Panc1 (cell line): ENCODE measurements around the gene ADORA1. TPM values are rescaled to one million over a fixed set of nuclear protein-coding genes. Genes with fewer than 3 reads are reported as not detected.

Source experiments
- ATAC-seq: fragments of 200-7000 bp; cut with Tn5 transposase; 2 replicates; pipeline ENCODE4 v1.9.1; 2020; ENCODE audit warnings: mild to moderate bottlenecking, moderate library complexity
- BruUV-seq: library from RNA; stranded (reverse); fragments of 400-500 nt; replicated peaks from 2 replicates; lab custom pipeline; 2021; lab: Mats Ljungman, UMichigan
- CTCF ChIA-PET: fragments of 300-600 bp; sonication (Branson Sonifier 250); formaldehyde crosslinking; loops from one replicate; lab custom pipeline; 2022; ENCODE audit warnings: antibody characterized with exemption; lab: Charles Lee
- POLR2A ChIA-PET: fragments of 300-600 bp; sonication (Branson Sonifier 250); formaldehyde crosslinking; loops from one replicate; lab custom pipeline; 2022; ENCODE audit warnings: antibody characterized with exemption; lab: Charles Lee
- DNase-seq: peaks from one replicate; pipeline ENCODE4 v3.0.0-alpha.2; 2010; ENCODE audit warnings: low read depth, low spot score
- H3K27ac ChIP-seq: 2 replicates; pipeline ENCODE4 v1.5.1; 2011; ENCODE audit warnings: mild to moderate bottlenecking, low read length, inconsistent platforms
- H3K27me3 ChIP-seq: fragments of 200-500 bp; sonication (Bioruptor generic); 2 replicates; pipeline ENCODE4 v1.6.0; 2014; ENCODE audit warnings: low read length, inconsistent platforms; ENCODE audit not compliant: control insufficient read depth, insufficient read depth
- H3K36me3 ChIP-seq: fragments of 200-500 bp; sonication (Bioruptor generic); 2 replicates; pipeline ENCODE4 v1.5.1; 2014; ENCODE audit warnings: inconsistent platforms, mild to moderate bottlenecking, low read length, moderate library complexity; ENCODE audit not compliant: control insufficient read depth, insufficient read depth
- H3K4me1 ChIP-seq: 2 replicates; pipeline ENCODE4 v1.5.1; 2011; ENCODE audit warnings: inconsistent platforms, mild to moderate bottlenecking, low read length, moderate library complexity; ENCODE audit not compliant: control insufficient read depth, insufficient read depth
- H3K4me3 ChIP-seq, 2 experiments: 2 replicates each; pipeline ENCODE4 v1.5.1; 2011 to 2012; ENCODE audit warnings: low read depth in 2 of 2, low read length in 2 of 2, mild to moderate bottlenecking in 2 of 2, inconsistent platforms in 1 of 2, moderate library complexity in 1 of 2
- H3K9me3 ChIP-seq: fragments of 200-500 bp; sonication (Bioruptor generic); 2 replicates; pipeline ENCODE4 v1.5.1; 2014; ENCODE audit warnings: low read depth, mild to moderate bottlenecking, inconsistent platforms, low read length, moderate library complexity; ENCODE audit not compliant: control insufficient read depth, insufficient read depth
- POLR2AphosphoS5 ChIP-seq: IDR thresholded peaks from 2 replicates; pipeline ENCODE4 v1.6.1; 2012; ENCODE audit warnings: mild to moderate bottlenecking, low read depth, low read length, moderate library complexity
- SIN3A ChIP-seq: IDR thresholded peaks from 2 replicates; pipeline ENCODE4 v1.6.1; 2012; ENCODE audit warnings: low read depth, mild to moderate bottlenecking, low read length, moderate library complexity, borderline replicate concordance; ENCODE audit not compliant: insufficient read depth
- TCF7L2 ChIP-seq: IDR thresholded peaks from 2 replicates; pipeline ENCODE4 v1.6.1; 2011; ENCODE audit warnings: mild to moderate bottlenecking, low read depth, low read length, inconsistent platforms
- in situ Hi-C: cut with HindIII; loops from 2 replicates; pipeline ENCODE4 v1.10.0; 2016; ENCODE audit warnings: low sequenced_read_pairs, low pct_unique_long_range_greater_than_20kb
- intact Hi-C: fragments of 100-400 bp; cut with micrococcal nuclease; formaldehyde crosslinking; loops from one replicate; pipeline ENCODE4 v1.10.0; 2022; ENCODE audit not compliant: unreplicated experiment
- total RNA-seq: library from RNA; stranded (reverse); gene quantifications from one replicate; pipeline ENCODE4 v1.2.1, GENCODE V29; 2021; ENCODE audit not compliant: unreplicated experiment
- TF ChIP-seq, protein P1 (sequence below), 2 experiments: IDR thresholded peaks; 2 replicates each; pipeline ENCODE4 v1.6.1; 2011 to 2012; ENCODE audit warnings: low read depth in 2 of 2, control low read depth in 1 of 2, low read length in 1 of 2, mild to moderate bottlenecking in 1 of 2, moderate library complexity in 1 of 2; ENCODE audit not compliant: insufficient read depth in 1 of 2
- TF ChIP-seq, protein P2 (sequence below): fragments of 450-650 bp; IDR thresholded peaks from 2 replicates; pipeline ENCODE4 v1.5.1; 2017; ENCODE audit warnings: mild to moderate bottlenecking

The ADORA1 gene
- total RNA-seq, 1 experiment from 2014 or later, result 8.5 TPM

DNA sequence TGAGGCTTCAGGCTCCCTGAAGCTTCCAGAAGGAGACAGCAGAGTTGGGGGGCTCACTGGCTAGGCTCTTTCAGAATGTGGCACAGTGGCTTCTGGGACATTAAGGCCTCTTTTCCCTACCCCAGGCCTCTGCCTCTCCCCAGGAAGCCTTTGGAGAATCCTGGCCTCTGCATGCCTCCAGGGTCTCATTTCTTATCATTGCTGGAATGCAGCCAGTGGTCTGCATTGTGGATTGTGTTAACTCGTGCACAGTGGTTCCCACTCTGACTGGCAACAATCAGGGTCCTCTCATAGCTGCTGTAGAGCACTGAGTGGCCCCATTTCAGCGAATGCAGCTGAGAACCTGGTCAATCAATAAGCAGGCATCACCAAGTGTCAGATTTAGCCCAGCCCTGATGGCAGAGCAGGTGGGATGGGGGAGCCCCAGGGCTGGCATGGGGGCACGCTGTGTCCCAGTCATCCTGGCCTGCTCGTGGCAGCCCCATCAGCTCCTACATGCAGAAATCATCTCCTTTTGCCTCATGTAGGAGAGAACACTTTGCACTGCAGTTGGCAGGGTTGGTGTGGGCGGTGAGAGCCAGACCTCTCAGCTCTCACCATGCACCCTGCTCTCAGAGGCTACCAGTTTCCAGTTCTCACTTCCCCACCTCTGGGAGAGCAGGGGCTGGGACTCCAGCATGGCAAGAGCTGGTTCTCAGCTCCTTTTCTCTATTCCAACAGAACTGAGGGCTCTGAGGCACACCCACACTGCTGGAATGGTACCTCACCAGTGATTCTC lies 13.4 kb downstream of the ADORA1 start:
- 0 out of 2 replicates have a peak, but pooled peaks have one; percentile 7 for ATAC-seq
- H3K4me1 ChIP-seq, result peaks cover 14% of the 10 kb centered on the region
- TF ChIP-seq, protein P1, sequence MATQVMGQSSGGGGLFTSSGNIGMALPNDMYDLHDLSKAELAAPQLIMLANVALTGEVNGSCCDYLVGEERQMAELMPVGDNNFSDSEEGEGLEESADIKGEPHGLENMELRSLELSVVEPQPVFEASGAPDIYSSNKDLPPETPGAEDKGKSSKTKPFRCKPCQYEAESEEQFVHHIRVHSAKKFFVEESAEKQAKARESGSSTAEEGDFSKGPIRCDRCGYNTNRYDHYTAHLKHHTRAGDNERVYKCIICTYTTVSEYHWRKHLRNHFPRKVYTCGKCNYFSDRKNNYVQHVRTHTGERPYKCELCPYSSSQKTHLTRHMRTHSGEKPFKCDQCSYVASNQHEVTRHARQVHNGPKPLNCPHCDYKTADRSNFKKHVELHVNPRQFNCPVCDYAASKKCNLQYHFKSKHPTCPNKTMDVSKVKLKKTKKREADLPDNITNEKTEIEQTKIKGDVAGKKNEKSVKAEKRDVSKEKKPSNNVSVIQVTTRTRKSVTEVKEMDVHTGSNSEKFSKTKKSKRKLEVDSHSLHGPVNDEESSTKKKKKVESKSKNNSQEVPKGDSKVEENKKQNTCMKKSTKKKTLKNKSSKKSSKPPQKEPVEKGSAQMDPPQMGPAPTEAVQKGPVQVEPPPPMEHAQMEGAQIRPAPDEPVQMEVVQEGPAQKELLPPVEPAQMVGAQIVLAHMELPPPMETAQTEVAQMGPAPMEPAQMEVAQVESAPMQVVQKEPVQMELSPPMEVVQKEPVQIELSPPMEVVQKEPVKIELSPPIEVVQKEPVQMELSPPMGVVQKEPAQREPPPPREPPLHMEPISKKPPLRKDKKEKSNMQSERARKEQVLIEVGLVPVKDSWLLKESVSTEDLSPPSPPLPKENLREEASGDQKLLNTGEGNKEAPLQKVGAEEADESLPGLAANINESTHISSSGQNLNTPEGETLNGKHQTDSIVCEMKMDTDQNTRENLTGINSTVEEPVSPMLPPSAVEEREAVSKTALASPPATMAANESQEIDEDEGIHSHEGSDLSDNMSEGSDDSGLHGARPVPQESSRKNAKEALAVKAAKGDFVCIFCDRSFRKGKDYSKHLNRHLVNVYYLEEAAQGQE (IDR thresholded peaks at IDR 0.05; ENCODE audit: insufficient read depth in 1 of 2, low read depth in 2 of 2, low read length in 1 of 2), result no peak
- TF ChIP-seq POLR2AphosphoS5 (no peak), SIN3A (no peak), TCF7L2 (no peak)
- TF ChIP-seq, protein P2, sequence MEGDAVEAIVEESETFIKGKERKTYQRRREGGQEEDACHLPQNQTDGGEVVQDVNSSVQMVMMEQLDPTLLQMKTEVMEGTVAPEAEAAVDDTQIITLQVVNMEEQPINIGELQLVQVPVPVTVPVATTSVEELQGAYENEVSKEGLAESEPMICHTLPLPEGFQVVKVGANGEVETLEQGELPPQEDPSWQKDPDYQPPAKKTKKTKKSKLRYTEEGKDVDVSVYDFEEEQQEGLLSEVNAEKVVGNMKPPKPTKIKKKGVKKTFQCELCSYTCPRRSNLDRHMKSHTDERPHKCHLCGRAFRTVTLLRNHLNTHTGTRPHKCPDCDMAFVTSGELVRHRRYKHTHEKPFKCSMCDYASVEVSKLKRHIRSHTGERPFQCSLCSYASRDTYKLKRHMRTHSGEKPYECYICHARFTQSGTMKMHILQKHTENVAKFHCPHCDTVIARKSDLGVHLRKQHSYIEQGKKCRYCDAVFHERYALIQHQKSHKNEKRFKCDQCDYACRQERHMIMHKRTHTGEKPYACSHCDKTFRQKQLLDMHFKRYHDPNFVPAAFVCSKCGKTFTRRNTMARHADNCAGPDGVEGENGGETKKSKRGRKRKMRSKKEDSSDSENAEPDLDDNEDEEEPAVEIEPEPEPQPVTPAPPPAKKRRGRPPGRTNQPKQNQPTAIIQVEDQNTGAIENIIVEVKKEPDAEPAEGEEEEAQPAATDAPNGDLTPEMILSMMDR, result no peak
- no peak overlapping the region for H3K4me3 ChIP-seq
- CTCF ChIA-PET, result interaction anchor here (0.6 kb wide), 2 partner anchors 56 to 97 kb away, joined by 3 to 6 read pairs; no protein-coding TSS in a partner anchor
- H3K36me3 ChIP-seq, result no peaks in the 10 kb centered on the region
- POLR2A ChIA-PET, result interaction anchor here (0.6 kb wide), 1 partner anchor 1123 kb away, joined by 3 read pairs; no protein-coding TSS in a partner anchor
- H3K27ac ChIP-seq, result no peak overlapping the region
- no peak for DNase-seq
- intact Hi-C loops, result no loop called here
- BruUV-seq, result no TSS peak
- H3K27me3 ChIP-seq, result no peaks in the 10 kb centered on the region
- in situ Hi-C loops, result no loop called here
- no peaks in the 10 kb centered on the region for H3K9me3 ChIP-seq

DNA sequence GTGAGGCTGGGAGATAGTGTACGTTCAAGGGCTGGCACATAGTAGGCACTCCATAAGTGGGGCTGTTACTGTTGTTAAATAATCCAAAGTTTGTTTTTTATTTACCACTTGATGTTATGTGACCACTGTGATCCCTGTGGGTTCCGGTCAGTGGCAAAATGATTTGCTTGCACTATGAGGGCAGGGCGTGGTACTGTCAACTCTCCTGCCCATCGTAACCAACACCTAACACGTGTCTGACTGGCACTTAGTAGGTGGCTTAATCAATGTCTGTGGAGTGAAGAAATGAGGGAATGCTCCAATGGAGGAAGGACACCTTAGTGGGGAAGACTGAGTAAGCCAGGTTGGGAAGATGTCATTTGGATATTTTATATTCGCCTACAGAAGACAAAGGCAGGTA lies 14.6 kb downstream of the ADORA1 start:
- POLR2A ChIA-PET, result no interaction called here
- intact Hi-C loops (no loop called here), in situ Hi-C loops (no loop called here)
- H3K27me3 ChIP-seq, result no peaks in the 10 kb centered on the region
- H3K27ac ChIP-seq, result no peak overlapping the region
- TF ChIP-seq, protein P2, result no peak
- TF ChIP-seq TCF7L2, result no peak
- TF ChIP-seq SIN3A, result no peak
- no peak for TF ChIP-seq POLR2AphosphoS5
- TF ChIP-seq, protein P1 (IDR thresholded peaks at IDR 0.05; ENCODE audit: insufficient read depth in 1 of 2, low read depth in 2 of 2, low read length in 1 of 2), result no peak
- CTCF ChIA-PET, result no interaction called here
- peaks cover 14% of the 10 kb centered on the region for H3K4me1 ChIP-seq
- no peak overlapping the region for H3K4me3 ChIP-seq
- no peaks in the 10 kb centered on the region for H3K9me3 ChIP-seq
- DNase-seq (no peak), ATAC-seq (no peak)
- H3K36me3 ChIP-seq, result no peaks in the 10 kb centered on the region
- no TSS peak for BruUV-seq
